ENCODE data around the gene KIAA0753. TPM values are rescaled to one million over a fixed set of nuclear protein-coding genes. Genes with fewer than 3 reads are reported as not detected.

Gene KIAA0753
- total RNA-seq, 4 donors from 2014 or later, result 33.9 to 58.8 (median 40.2) TPM

- no peaks in the 10 kb centered on the region for H3K9me3 ChIP-seq
- H3K27ac ChIP-seq, result peak overlapping the region; percentile 80 to 94 (median 90)
- ATAC-seq, result no peak
- H3K4me3 ChIP-seq, result no peak overlapping the region
- H3K36me3 ChIP-seq, result no peaks in the 10 kb centered on the region
- TF ChIP-seq EP300 (IDR thresholded peaks at IDR 0.05) (no peak), POLR2A (IDR thresholded peaks at IDR 0.05) (no peak), POLR2AphosphoS5 (IDR thresholded peaks at IDR 0.05) (no peak)
- TF ChIP-seq, protein P1, sequence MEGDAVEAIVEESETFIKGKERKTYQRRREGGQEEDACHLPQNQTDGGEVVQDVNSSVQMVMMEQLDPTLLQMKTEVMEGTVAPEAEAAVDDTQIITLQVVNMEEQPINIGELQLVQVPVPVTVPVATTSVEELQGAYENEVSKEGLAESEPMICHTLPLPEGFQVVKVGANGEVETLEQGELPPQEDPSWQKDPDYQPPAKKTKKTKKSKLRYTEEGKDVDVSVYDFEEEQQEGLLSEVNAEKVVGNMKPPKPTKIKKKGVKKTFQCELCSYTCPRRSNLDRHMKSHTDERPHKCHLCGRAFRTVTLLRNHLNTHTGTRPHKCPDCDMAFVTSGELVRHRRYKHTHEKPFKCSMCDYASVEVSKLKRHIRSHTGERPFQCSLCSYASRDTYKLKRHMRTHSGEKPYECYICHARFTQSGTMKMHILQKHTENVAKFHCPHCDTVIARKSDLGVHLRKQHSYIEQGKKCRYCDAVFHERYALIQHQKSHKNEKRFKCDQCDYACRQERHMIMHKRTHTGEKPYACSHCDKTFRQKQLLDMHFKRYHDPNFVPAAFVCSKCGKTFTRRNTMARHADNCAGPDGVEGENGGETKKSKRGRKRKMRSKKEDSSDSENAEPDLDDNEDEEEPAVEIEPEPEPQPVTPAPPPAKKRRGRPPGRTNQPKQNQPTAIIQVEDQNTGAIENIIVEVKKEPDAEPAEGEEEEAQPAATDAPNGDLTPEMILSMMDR (IDR thresholded peaks at IDR 0.05), result peak in 1 of 4 experiments; percentile 35
- 30% methylated on average over 2 of the region's 9 CpGs; no CpG with 5 or more reads in 1 of the 2 donors for WGBS, 2 donors (ENCODE audit: low coverage in 1 of 2)
- peaks cover 3 to 97% (median 25%) of the 10 kb centered on the region in 3 donors for H3K4me1 ChIP-seq
- H3K27me3 ChIP-seq, result peaks cover 7% of the 10 kb centered on the region
Measured at GRCh38 chr17:6549384-6550036, 91.0 kb downstream of the KIAA0753 start.

- peak overlapping the region; percentile 80 to 94 (median 90) for H3K27ac ChIP-seq
- no peak overlapping the region for H3K4me3 ChIP-seq
- no peaks in the 10 kb centered on the region for H3K36me3 ChIP-seq
- H3K9me3 ChIP-seq, result no peaks in the 10 kb centered on the region
- H3K27me3 ChIP-seq, result peaks cover 4% of the 10 kb centered on the region
- ATAC-seq, result peak; percentile 87
- TF ChIP-seq EP300 (IDR thresholded peaks at IDR 0.05) (peak; percentile 16), POLR2A (IDR thresholded peaks at IDR 0.05) (no peak), POLR2AphosphoS5 (IDR thresholded peaks at IDR 0.05) (peak; percentile 8)
- TF ChIP-seq, protein P1 (IDR thresholded peaks at IDR 0.05), result no peak
- peaks cover 3 to 97% (median 25%) of the 10 kb centered on the region in 3 donors for H3K4me1 ChIP-seq
- WGBS, 2 donors (ENCODE audit: low coverage in 1 of 2), result 4 to 38% methylated on average over 2 to 4 of the region's 11 CpGs
Measured at GRCh38 chr17:6548578-6549330, 91.8 kb downstream of the KIAA0753 start.

DNA sequence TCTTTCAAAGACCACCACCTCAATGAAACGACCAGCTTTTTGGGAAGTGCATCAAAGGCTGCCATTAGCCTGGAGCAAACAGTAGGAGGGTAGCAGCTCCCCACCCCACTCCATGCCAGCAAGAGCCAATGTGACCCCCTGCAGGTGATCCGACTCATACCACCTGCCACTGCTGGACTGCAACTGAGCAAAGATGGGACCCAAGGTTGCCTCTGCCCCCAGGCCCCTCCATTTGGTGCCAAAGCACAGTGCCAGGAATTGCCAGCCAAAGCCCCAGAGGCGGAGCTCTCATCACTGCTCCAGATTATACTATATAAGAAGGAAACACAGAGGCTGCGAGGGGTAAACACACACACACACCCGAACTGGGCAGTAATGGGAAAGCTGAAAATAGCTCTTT, 92.5 kb downstream of the KIAA0753 start:
- TF ChIP-seq, protein P1 (IDR thresholded peaks at IDR 0.05), result no peak
- TF ChIP-seq POLR2AphosphoS5 (IDR thresholded peaks at IDR 0.05), result no peak
- no peak for TF ChIP-seq POLR2A (IDR thresholded peaks at IDR 0.05)
- no peak for TF ChIP-seq EP300 (IDR thresholded peaks at IDR 0.05)
- ATAC-seq, result no peak
- H3K4me1 ChIP-seq, result peaks cover 3 to 92% (median 22%) of the 10 kb centered on the region in 3 donors
- no peaks in the 10 kb centered on the region for H3K9me3 ChIP-seq
- WGBS, 2 donors (ENCODE audit: low coverage in 1 of 2), result 20 to 60% methylated on average over 2 to 5 of the region's 5 CpGs
- H3K27me3 ChIP-seq, result peaks cover under 1% of the 10 kb centered on the region
- no peaks in the 10 kb centered on the region for H3K36me3 ChIP-seq
- H3K27ac ChIP-seq, result peak overlapping the region; percentile 80 to 94 (median 90)
- H3K4me3 ChIP-seq, result no peak overlapping the region

DNA sequence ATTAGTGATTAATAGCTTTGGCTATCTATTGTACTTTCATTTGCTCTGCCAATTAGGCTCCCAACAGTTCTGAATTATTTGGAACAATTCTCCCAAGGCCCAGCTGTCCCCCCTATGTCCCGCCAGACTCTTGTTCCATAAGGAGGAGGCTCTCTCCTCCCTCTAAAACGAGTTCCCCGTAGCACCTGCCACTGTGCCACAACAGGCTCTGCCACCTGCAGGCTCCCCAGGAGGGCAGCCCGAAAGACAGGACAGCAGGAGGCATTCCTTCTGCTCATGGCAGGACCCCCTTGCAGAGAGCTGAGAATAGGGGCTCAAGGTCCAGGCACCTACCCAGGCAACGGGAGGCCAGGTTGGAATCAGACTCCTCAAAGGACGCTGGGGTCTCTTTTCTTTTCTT, 93.2 kb downstream of the KIAA0753 start:
- Histone ChIP-seq H3K9me3 (no peaks in the 10 kb centered on the region), H3K4me1 (peaks cover 3 to 85% (median 20%) of the 10 kb centered on the region in 3 donors), H3K27ac (peak overlapping the region in 3 of 4 donors; percentile 33 to 91 (median 89)), H3K27me3 (no peaks in the 10 kb centered on the region), H3K36me3 (no peaks in the 10 kb centered on the region), H3K4me3 (no peak overlapping the region)
- WGBS, 2 donors (ENCODE audit: low coverage in 1 of 2), result 88 to 90% methylated on average over 2 to 5 of the region's 6 CpGs
- no peak for ATAC-seq
- no peak for TF ChIP-seq EP300 (IDR thresholded peaks at IDR 0.05)
- TF ChIP-seq, protein P1 (IDR thresholded peaks at IDR 0.05), result no peak
- TF ChIP-seq POLR2AphosphoS5 (IDR thresholded peaks at IDR 0.05), result no peak
- no peak for TF ChIP-seq POLR2A (IDR thresholded peaks at IDR 0.05)

Measured in gastroesophageal sphincter (tissue), 4 donors.